Esophagus squamous epithelium (tissue), 4 donors: ENCODE results near the gene PDE10A.

ENCODE experiments used
- POLR2A ChIP-seq, 4 donors: fragments of 450-650 bp; IDR thresholded peaks; one replicate each; pipeline ENCODE4 v1.6.1; 2017; ENCODE audit warnings: antibody characterized with exemption in 4 of 4, mild to moderate bottlenecking in 4 of 4, moderate library complexity in 3 of 4
- TF ChIP-seq, protein P1 (sequence below), 6 experiments: fragments of 450-650 bp in 4 of 6; fragments of 200-600 bp in 2 of 6; sonication (generic) in 2 of 6; IDR thresholded peaks; one replicate each; pipeline ENCODE4 v1.5.1; 2016 to 2019; ENCODE audit warnings: antibody characterized with exemption in 6 of 6, mild to moderate bottlenecking in 4 of 6, moderate library complexity in 4 of 6

DNA sequence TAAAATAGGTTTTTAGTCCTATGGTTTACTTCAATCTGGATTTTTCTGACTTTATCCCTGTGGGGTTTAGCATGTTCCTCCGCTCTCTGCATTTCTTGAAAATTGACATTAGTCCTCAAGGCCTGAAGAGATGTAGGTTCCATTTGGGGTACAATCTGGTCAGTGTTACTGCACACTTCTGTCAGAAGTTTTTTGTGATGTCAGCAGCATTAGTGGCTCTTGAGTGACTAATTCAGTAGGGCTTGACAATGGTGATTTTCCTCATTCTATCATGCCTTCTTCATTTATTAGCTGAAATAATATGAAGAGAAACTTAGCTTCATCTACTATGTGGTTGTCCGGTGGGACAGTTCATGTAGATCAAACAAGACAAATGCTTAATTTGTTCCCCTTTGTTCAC, 114.6 kb downstream of the PDE10A start:
- TF ChIP-seq, protein P1, sequence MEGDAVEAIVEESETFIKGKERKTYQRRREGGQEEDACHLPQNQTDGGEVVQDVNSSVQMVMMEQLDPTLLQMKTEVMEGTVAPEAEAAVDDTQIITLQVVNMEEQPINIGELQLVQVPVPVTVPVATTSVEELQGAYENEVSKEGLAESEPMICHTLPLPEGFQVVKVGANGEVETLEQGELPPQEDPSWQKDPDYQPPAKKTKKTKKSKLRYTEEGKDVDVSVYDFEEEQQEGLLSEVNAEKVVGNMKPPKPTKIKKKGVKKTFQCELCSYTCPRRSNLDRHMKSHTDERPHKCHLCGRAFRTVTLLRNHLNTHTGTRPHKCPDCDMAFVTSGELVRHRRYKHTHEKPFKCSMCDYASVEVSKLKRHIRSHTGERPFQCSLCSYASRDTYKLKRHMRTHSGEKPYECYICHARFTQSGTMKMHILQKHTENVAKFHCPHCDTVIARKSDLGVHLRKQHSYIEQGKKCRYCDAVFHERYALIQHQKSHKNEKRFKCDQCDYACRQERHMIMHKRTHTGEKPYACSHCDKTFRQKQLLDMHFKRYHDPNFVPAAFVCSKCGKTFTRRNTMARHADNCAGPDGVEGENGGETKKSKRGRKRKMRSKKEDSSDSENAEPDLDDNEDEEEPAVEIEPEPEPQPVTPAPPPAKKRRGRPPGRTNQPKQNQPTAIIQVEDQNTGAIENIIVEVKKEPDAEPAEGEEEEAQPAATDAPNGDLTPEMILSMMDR (IDR thresholded peaks at IDR 0.05): no peak
- TF ChIP-seq POLR2A (IDR thresholded peaks at IDR 0.05): no peak
